ENCODE results near the gene RPH3AL.
"Not testable (repeated sequence)": the region's sequence is repeated elsewhere in the genome, so short reads cannot be mapped to it uniquely, and the experiment has no call there.

The RPH3AL gene

DNA sequence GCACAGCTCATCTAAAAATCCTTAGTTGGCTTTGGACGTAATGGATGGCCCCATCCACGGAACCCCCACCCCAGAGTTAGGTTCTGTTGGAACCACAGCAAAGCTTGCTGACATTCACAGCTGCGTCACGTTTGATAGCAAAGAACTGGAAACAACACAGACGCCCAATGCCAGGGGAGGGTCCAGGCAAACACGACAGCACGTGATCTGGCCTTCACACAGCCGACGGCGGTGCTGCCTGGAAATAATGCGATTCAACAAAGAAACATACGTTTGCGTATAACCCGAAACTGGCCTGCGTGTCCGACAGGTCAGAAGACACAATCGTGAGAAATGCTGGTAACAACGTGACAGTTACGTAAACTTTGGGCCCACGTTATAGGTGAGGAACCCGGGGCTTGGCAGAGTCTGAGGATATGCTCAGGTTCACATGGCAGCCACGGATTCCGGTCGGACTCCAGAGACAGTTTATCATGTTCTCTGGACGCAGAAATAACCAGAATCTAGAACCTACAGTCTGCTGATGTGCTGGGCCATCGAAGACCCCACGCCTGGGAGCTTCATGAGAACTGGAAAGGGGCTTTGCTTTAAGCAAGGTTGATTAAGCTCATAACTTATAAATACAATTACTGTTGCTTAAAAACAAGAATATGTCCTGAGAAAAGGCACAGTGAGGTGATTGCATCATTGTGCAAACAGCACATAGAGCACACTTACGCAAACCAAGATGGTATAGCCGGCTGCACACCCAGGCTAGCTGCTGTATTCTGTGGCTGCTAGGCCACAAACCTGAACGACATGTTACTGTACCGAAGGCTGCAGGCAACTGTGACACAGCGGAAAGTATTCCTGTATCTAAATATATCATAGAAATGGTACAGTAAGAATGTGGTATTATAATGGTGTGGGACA lies 70.4 kb downstream of the RPH3AL start:
- DNase-seq (ENCODE audit: low spot score) = no peak

DNA sequence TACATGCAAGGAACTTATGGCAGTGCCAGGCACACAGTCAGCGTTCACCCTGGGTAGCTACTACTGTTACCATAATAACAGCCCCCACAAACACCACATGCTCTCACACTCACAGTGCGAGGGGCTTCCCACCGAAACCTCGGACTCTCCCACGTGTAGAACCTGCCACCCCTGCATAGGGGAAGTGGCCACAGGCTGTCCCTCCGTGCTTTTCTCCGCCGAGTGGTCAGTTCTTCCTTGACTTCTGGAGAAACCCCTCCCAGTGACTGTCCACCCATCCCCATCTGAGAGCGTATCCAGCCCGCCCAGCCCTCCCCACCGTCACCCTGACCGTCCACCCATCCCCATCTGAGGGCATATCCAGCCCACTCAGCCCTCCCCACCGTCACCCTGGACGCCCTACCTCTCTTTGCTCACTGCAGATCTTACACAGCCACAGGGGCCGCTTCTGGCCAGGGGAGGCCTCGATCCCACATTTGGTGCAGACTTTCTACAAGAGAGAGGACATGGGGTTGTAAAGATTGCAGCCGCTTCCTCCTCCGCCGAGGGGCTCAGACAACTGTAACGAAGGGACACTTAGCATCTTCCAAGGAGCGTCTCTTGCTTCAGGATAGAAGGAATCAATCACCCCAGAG lies 71.1 kb downstream of the RPH3AL start:
- DNase-seq (ENCODE audit: low spot score) = no peak

- no peak for DNase-seq (ENCODE audit: low spot score)
Measured at GRCh38 chr17:280901-281300, 71.7 kb downstream of the RPH3AL start.

GRCh38 chr17:280216-280615 lies 72.4 kb downstream of the RPH3AL start:
- no peak for DNase-seq (ENCODE audit: low spot score)

- DNase-seq (ENCODE audit: low spot score) = no peak
Measured at GRCh38 chr17:279776-280175, 72.8 kb downstream of the RPH3AL start.

DNA sequence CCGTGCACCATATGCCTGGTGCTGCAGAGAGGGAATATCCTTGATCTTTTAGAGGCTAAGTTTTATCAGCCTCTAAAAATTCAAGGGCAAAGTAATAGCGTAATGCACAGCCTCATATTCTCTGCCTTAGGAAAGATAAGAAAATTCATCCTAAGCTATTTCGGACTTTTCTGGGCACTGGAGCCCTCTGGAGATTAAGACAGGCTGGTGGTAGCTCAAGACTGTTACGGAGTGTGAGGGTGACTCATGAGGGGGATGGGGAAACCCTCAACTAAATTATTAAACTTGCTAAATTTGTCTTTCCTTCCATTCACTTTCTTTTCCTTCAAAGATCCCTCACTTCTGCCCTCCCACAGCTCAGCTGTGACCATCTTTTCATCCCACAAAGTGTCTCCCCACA lies 73.3 kb downstream of the RPH3AL start:
- DNase-seq (ENCODE audit: low spot score) = no peak

DNA sequence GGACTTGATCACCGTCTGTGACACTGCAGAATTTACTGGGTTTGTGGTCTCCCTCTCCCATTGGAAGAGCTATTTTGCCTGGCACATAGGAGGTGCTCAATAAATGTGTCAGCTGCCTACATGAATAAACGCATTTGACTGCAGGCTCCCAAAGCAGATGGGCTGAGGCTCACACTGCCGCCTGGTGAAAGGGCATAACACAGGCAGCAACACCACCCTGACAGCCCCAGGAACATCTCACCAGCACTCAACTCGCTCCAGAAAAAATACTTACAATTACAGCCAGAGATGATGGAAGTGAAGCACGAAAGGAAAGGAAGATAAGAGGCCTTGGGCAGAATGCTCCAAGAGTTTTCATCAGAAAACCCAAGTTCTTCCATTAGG lies 73.9 kb downstream of the RPH3AL start:
- DNase-seq (ENCODE audit: low spot score) = no peak

- DNase-seq (ENCODE audit: low spot score) = no peak
Measured at GRCh38 chr17:278055-278675, 74.4 kb downstream of the RPH3AL start.

DNA sequence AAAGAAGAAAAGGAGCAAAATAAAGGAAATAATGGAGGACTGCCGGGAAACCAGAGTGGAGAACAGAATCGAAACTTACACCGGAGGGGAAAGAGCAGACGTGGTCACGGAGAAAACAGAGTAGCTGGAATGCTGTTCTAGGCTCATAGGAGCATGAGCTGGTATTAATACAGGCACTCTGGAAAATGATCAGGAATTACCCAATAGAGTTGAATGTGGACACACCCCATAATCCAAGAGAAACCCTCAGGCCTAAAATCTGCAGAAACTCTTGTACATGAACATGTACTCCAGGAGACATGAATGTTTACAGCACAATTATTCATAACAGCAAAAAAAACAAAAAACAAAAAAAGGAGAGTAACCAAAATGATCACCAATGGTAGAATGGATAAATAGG lies 77.7 kb downstream of the RPH3AL start:
- DNase-seq (ENCODE audit: low spot score) = no peak

DNA sequence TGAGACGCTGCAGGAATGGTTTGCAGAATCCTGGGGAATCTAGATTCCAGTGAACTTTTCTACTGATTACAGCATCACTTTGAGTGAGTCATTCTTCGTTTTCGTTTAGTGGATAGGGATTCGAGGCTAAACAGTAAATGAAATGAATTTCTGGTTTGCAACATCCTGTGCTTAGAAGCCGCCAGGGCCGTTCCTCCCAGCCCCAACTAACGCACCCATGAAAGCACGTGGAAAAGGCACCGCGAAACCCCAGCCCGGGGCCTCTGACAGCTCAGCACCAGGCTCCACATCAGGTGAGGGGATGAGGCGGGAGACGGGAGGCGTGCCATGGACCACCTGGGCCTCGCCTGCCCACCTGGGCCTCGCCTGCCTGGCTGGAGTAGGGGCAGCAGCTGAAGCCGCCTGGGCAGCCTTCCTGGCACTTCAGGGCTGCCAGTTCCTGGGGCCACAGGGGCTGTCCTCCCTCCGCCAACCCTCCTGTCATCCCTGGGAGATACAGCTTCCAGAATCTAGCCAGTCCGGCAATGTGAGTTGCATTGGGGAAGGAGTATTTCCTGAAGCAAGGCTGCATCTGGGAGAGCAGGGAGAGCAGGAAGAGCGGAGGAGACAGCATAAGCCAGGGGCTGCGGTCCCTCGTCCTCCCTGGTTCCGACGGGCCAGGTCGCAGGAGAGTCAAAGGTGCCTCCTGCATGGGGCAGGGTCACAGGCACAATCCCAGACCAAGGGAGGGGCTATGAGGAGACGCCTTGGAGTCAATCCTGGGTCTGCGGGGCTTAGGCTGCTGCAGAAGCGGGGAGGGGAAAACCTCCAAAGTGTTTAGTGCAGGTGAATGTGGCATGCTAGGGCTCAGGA lies 78.4 kb downstream of the RPH3AL start:
- DNase-seq (ENCODE audit: low spot score) = no peak

- not testable (repeated sequence) for DNase-seq (ENCODE audit: low spot score)
Measured at GRCh38 chr17:272856-273255, 79.8 kb downstream of the RPH3AL start.

GRCh38 chr17:271928-272623 lies 80.5 kb downstream of the RPH3AL start:
- DNase-seq (ENCODE audit: low spot score) = not testable (repeated sequence)

DNA sequence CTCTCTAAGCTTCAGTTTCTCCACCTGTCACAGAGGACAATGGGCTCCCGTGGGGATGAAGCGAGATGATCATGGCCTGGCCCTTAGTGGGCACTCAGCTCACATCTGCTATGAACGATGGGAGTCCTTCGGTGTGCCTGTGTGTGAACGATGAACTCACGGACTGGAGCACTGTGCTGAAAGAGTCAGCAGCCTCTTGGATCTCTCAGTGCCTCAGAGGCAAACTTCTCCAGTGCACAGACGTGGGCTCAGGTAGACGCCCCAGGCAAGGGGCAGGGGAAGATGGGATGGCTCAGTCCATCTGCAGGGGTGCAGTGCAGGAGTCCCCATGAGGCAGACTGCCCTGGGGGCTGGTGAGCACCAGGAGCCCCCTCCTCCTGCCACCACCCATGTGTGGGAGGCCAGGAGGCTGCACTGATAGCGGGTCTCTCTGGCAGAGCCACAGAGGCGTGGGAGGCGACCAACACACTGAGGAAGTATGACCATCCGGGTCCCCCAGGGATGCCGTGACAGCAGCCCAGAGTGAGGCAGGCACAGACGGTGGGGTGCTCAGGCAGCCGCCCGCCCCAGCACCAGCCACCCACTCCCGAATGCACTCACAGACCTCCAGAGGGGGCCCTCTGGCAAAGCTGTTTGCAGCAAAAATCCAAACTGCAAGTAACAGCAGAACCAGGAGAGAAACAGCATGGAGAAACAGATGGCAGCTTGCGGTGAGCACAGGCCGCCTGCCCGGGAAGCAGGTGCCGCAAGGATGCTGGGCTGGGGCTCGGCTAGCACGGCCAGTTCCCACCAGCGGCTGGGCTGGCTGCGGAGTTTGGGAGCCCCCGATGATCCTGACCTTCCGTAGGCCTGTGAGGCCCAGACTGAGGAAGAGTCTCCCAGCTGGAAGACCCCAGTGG lies 82.7 kb downstream of the RPH3AL start:
- no peak for DNase-seq (ENCODE audit: low spot score)

DNA sequence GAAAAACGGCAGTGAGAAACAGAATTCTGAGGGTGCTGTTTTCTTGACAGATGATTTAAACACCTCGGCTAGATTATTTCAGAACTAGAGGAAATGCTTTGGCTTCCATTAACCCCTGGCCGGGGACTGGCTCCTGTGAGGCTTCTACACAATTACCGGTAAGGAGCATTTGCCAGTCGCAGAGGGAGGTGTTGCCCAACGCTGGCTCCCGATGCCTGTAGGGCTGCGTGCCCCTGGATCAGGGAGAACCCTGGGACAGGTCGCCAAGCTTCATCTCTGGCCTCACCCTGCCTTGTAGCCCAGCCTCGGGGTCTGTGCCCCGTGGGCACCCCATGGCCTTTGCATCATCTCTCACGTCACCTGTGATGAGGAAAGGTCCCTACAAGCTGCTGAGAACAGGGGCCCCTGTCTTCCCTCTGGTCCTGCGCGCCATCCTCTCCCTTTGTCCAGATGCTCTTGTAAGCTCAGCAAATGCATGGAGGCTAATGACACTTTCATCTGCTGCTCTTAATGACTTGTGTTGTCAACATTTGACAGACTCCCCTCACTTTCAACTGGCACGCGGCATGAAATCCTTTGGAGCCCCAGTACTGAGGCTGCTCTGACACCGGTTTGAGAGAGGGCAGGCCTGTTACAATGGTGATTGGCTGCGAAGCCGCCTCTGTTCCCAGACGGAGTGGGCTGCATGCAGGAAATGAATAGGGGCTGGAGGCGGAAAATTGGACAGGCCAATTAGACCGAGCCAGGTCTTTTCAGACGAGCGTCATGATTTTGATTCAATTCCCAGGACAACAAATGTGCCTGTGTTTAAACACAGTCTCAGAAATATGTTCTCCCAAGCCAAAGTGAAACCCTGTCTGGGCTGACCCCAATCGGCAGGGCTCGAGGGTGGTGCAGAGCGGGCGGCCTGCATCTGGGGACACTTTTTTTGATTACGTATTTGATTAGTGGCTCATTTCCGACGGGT lies 85.6 kb downstream of the RPH3AL start:
- DNase-seq (ENCODE audit: low spot score) = no peak

- no peak for DNase-seq (ENCODE audit: low spot score)
Measured at GRCh38 chr17:266219-266618, 86.4 kb downstream of the RPH3AL start.

- DNase-seq (ENCODE audit: low spot score) = no peak
Measured at GRCh38 chr17:265718-266117, 86.9 kb downstream of the RPH3AL start.

- DNase-seq (ENCODE audit: low spot score) = no peak
Measured at GRCh38 chr17:263773-264172, 88.8 kb downstream of the RPH3AL start.

- no peak for DNase-seq (ENCODE audit: low spot score)
Measured at GRCh38 chr17:263271-263670, 89.3 kb downstream of the RPH3AL start.

DNA sequence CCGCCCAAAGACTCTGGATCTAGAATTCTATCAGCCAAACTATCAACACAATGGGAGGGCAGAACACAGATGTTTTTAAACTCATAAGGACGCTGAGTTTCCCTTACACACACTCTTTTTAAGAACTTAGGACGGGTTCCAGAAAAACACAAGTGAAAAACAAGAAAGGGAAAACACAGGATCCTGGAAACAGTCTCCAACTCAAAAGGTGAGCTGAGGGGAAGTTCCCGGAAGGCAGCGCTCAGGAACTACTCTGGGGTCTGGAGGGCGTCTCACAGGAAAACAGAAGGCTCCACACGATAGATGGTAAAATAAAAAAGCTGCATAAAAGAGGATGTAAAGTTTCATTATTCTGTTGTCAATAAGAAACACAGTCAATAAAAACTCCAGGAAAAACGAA lies 91.0 kb downstream of the RPH3AL start:
- DNase-seq (ENCODE audit: low spot score) = no peak

All from NAMALWA (cell line).